ENCODE measurements around the gene GNAO1. TPM values are rescaled to one million over a fixed set of nuclear protein-coding genes. Genes with fewer than 3 reads are reported as not detected.

GNAO1 gene
- total and polyA plus RNA-seq, 2 of the 13 experiments (the other 11 are each of a cell fraction or from before 2014, with no cell fraction given) = not detected

DNA sequence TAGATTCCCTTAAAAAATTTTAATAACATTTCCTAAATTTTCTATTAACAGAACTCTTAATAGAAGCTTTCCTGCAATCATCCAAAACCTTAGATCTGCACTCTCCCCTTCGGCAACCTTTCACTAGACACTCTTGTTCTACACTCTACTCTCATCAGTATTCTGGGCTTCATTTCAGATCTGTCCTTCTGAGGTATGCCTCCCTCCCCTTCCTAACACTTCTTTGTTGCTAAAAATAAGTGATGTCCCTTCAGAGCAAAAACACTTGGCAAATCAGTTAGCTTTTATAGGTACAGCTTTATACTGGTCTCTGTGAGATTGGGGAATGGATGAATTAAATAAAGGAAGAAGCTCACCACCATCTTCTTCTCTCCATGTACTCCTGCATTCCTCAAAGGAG lies 28.2 kb upstream of the GNAO1 start:
- CTCF ChIA-PET (ENCODE audit: low intra/inter-chr PET ratio, low total read pairs) = no interaction called here
- no peak for TF ChIP-seq SMAD9 (CRISPR knock-in tag; IDR thresholded peaks at IDR 0.05)
- TF ChIP-seq, protein P1, sequence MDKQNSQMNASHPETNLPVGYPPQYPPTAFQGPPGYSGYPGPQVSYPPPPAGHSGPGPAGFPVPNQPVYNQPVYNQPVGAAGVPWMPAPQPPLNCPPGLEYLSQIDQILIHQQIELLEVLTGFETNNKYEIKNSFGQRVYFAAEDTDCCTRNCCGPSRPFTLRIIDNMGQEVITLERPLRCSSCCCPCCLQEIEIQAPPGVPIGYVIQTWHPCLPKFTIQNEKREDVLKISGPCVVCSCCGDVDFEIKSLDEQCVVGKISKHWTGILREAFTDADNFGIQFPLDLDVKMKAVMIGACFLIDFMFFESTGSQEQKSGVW (CRISPR knock-in tag; IDR thresholded peaks at IDR 0.05; ENCODE audit: borderline replicate concordance) = no peak
- TF ChIP-seq SRY (CRISPR knock-in tag; IDR thresholded peaks at IDR 0.05) = no peak
- TF ChIP-seq CCDC6 (CRISPR knock-in tag; IDR thresholded peaks at IDR 0.05) = no peak
- no peak for TF ChIP-seq MTA3 (CRISPR knock-in tag; IDR thresholded peaks at IDR 0.05)
- no peak for TF ChIP-seq ZBTB1 (CRISPR knock-in tag; IDR thresholded peaks at IDR 0.05; ENCODE audit: borderline replicate concordance)
- no peak for TF ChIP-seq MXI1 (IDR thresholded peaks at IDR 0.05; ENCODE audit: borderline replicate concordance, low read depth, low read length)
- TF ChIP-seq SNAPC2 (CRISPR knock-in tag; IDR thresholded peaks at IDR 0.05) = no peak
- TF ChIP-seq, protein P2, sequence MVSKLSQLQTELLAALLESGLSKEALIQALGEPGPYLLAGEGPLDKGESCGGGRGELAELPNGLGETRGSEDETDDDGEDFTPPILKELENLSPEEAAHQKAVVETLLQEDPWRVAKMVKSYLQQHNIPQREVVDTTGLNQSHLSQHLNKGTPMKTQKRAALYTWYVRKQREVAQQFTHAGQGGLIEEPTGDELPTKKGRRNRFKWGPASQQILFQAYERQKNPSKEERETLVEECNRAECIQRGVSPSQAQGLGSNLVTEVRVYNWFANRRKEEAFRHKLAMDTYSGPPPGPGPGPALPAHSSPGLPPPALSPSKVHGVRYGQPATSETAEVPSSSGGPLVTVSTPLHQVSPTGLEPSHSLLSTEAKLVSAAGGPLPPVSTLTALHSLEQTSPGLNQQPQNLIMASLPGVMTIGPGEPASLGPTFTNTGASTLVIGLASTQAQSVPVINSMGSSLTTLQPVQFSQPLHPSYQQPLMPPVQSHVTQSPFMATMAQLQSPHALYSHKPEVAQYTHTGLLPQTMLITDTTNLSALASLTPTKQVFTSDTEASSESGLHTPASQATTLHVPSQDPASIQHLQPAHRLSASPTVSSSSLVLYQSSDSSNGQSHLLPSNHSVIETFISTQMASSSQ (IDR thresholded peaks at IDR 0.05; ENCODE audit: low read depth) = no peak
- TF ChIP-seq, protein P2 (CRISPR knock-in tag; IDR thresholded peaks at IDR 0.05; ENCODE audit: borderline replicate concordance) = no peak
- TF ChIP-seq MIER3 (CRISPR knock-in tag; IDR thresholded peaks at IDR 0.05; ENCODE audit: borderline replicate concordance) = no peak
- TF ChIP-seq, protein P3, sequence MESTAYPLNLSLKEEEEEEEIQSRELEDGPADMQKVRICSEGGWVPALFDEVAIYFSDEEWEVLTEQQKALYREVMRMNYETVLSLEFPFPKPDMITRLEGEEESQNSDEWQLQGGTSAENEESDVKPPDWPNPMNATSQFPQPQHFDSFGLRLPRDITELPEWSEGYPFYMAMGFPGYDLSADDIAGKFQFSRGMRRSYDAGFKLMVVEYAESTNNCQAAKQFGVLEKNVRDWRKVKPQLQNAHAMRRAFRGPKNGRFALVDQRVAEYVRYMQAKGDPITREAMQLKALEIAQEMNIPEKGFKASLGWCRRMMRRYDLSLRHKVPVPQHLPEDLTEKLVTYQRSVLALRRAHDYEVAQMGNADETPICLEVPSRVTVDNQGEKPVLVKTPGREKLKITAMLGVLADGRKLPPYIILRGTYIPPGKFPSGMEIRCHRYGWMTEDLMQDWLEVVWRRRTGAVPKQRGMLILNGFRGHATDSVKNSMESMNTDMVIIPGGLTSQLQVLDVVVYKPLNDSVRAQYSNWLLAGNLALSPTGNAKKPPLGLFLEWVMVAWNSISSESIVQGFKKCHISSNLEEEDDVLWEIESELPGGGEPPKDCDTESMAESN (CRISPR knock-in tag; conservative IDR thresholded peaks at IDR 0.05) = no peak
- no peak for TF ChIP-seq ZNF607 (CRISPR knock-in tag; IDR thresholded peaks at IDR 0.05; ENCODE audit: borderline replicate concordance)
- no peak for TF ChIP-seq ZNF496 (CRISPR knock-in tag; IDR thresholded peaks at IDR 0.05; ENCODE audit: insufficient replicate concordance)
- TF ChIP-seq, protein P4, sequence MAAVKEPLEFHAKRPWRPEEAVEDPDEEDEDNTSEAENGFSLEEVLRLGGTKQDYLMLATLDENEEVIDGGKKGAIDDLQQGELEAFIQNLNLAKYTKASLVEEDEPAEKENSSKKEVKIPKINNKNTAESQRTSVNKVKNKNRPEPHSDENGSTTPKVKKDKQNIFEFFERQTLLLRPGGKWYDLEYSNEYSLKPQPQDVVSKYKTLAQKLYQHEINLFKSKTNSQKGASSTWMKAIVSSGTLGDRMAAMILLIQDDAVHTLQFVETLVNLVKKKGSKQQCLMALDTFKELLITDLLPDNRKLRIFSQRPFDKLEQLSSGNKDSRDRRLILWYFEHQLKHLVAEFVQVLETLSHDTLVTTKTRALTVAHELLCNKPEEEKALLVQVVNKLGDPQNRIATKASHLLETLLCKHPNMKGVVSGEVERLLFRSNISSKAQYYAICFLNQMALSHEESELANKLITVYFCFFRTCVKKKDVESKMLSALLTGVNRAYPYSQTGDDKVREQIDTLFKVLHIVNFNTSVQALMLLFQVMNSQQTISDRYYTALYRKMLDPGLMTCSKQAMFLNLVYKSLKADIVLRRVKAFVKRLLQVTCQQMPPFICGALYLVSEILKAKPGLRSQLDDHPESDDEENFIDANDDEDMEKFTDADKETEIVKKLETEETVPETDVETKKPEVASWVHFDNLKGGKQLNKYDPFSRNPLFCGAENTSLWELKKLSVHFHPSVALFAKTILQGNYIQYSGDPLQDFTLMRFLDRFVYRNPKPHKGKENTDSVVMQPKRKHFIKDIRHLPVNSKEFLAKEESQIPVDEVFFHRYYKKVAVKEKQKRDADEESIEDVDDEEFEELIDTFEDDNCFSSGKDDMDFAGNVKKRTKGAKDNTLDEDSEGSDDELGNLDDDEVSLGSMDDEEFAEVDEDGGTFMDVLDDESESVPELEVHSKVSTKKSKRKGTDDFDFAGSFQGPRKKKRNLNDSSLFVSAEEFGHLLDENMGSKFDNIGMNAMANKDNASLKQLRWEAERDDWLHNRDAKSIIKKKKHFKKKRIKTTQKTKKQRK (IDR thresholded peaks at IDR 0.05; ENCODE audit: low read length) = no peak
- TF ChIP-seq ZNF326 (CRISPR knock-in tag; IDR thresholded peaks at IDR 0.05; ENCODE audit: borderline replicate concordance) = no peak

More for the DNA sequence above, 28.2 kb upstream of the GNAO1 start:
- no peak overlapping the region for H2AFZ ChIP-seq (ENCODE audit: low read length)
- BruUV-seq (replicated peaks) = no TSS peak
- intact Hi-C loops (cut with micrococcal nuclease; ENCODE audit: unreplicated experiment) = no loop called here
- no peak overlapping the region for H3K4me3 ChIP-seq (replicated peaks in 1 of 3; ENCODE audit: insufficient read depth in 1 of 3, low read depth in 2 of 3, low read length in 3 of 3)
- DNase-seq (ENCODE audit: low spot score) = no peak
- 0% methylated on average over 1 of the region's 1 CpG for WGBS (ENCODE audit: low lambda C conversion rate)
- ATAC-seq = no peak
- POLR2A ChIA-PET = no interaction called here
- no peaks in the 10 kb centered on the region for H3K79me2 ChIP-seq (ENCODE audit: insufficient read depth, low read length)
- H3K27me3 ChIP-seq (ENCODE audit: control insufficient read depth in 1 of 2, insufficient read depth in 2 of 2, low read length in 2 of 2) = peaks cover 0 to 2% of the 10 kb centered on the region in 2 experiments; a peak in 1 of 5 replicates
- in situ Hi-C loops (cut with HindIII; ENCODE audit: extremely low pct_ligation_motif_present, low pct_unique_long_range_greater_than_20kb) = no loop called here
- no peak overlapping the region for H3K4me2 ChIP-seq (ENCODE audit: low read depth, low read length)
- H3K9ac ChIP-seq (ENCODE audit: insufficient read depth, low read depth, low read length) = no peak overlapping the region
- no peaks in the 10 kb centered on the region for H3K4me1 ChIP-seq (ENCODE audit: insufficient read depth, low read length)
- H4K20me1 ChIP-seq (ENCODE audit: insufficient read depth, low read length) = no peaks in the 10 kb centered on the region
- FAIRE-seq = no peak
- no peak overlapping the region for H3K27ac ChIP-seq (ENCODE audit: extremely low read length, insufficient read depth, low read length)
- H3K9me3 ChIP-seq (ENCODE audit: low read length) = no peaks in the 10 kb centered on the region
- H3K36me3 ChIP-seq (replicated peaks in 1 of 2; ENCODE audit: control insufficient read depth in 1 of 2, insufficient read depth in 2 of 2, low read length in 2 of 2) = no peaks in the 10 kb centered on the region

Measured in HepG2 (cell line).